Chondrocyte (in vitro differentiated cells): ENCODE measurements around the gene PLCB4. TPM values are rescaled to one million over a fixed set of nuclear protein-coding genes. Genes with fewer than 3 reads are reported as not detected.

Source experiments
- DNase-seq: peaks from one replicate; pipeline ENCODE4 v3.0.0; 2021; ENCODE audit warnings: mixed read lengths, low spot score
- H3K27ac Mint-ChIP-seq: one replicate; pipeline ENCODE4 v1.8.0; 2021; ENCODE audit warnings: mild to moderate bottlenecking, moderate library complexity, mixed read lengths; ENCODE audit not compliant: unreplicated experiment
- H3K27me3 Mint-ChIP-seq: 2 replicates; pipeline ENCODE4 v1.8.0; 2021; ENCODE audit warnings: low read depth, mixed read lengths
- H3K36me3 Mint-ChIP-seq: 2 replicates; pipeline ENCODE4 v1.8.0; 2021; ENCODE audit warnings: low read depth, mixed read lengths
- H3K4me1 Mint-ChIP-seq: 2 replicates; pipeline ENCODE4 v1.8.0; 2021; ENCODE audit warnings: low read depth, mild to moderate bottlenecking, mixed read lengths
- H3K4me3 Mint-ChIP-seq: one replicate; pipeline ENCODE4 v1.8.0; 2021; ENCODE audit warnings: mild to moderate bottlenecking, moderate library complexity, mixed read lengths; ENCODE audit not compliant: unreplicated experiment
- H3K9me3 Mint-ChIP-seq: 2 replicates; pipeline ENCODE4 v1.8.0; 2021; ENCODE audit warnings: low read depth, mixed read lengths
- CTCF ChIP-seq: fragments of 200-600 bp; sonication (generic); IDR thresholded peaks from 2 replicates; pipeline ENCODE4 v1.5.0; 2021; ENCODE audit warnings: antibody characterized with exemption, mild to moderate bottlenecking, moderate library complexity
- total RNA-seq: library from RNA; stranded (reverse); gene quantifications from 3 replicates; pipeline ENCODE4 v1.2.1, GENCODE V29; 2021

The PLCB4 gene
- total RNA-seq, 1 donor from 2014 or later, result 13.3 TPM

- Mint-ChIP-seq H3K27me3 (no peaks in the 10 kb centered on the region), H3K9me3 (peaks cover 4% of the 10 kb centered on the region), H3K4me1 (no peaks in the 10 kb centered on the region), H3K36me3 (peaks cover 4% of the 10 kb centered on the region), H3K4me3 (no peak overlapping the region), H3K27ac (no peak overlapping the region)
- no peak for TF ChIP-seq CTCF
- no peak for DNase-seq
Measured at GRCh38 chr20:9100691-9101090, 31.8 kb downstream of the PLCB4 start.

- Mint-ChIP-seq H3K9me3 (peaks cover 4% of the 10 kb centered on the region), H3K4me3 (no peak overlapping the region), H3K4me1 (no peaks in the 10 kb centered on the region), H3K27me3 (no peaks in the 10 kb centered on the region), H3K27ac (no peak overlapping the region), H3K36me3 (peaks cover 4% of the 10 kb centered on the region)
- TF ChIP-seq CTCF, result no peak
- DNase-seq, result no peak
Measured at GRCh38 chr20:9102456-9102855, 33.6 kb downstream of the PLCB4 start.

- no peak for DNase-seq
- Mint-ChIP-seq H3K36me3 (peaks cover 4% of the 10 kb centered on the region), H3K27ac (no peak overlapping the region), H3K9me3 (peaks cover 4% of the 10 kb centered on the region), H3K4me1 (no peaks in the 10 kb centered on the region), H3K4me3 (no peak overlapping the region), H3K27me3 (no peaks in the 10 kb centered on the region)
- no peak for TF ChIP-seq CTCF
Measured at GRCh38 chr20:9103955-9104354, 35.1 kb downstream of the PLCB4 start.

- Mint-ChIP-seq H3K9me3 (peaks cover 4% of the 10 kb centered on the region), H3K4me1 (peaks cover 33% of the 10 kb centered on the region), H3K36me3 (peaks cover 1% of the 10 kb centered on the region), H3K27ac (no peak overlapping the region), H3K27me3 (no peaks in the 10 kb centered on the region), H3K4me3 (no peak overlapping the region)
- DNase-seq, result no peak
- no peak for TF ChIP-seq CTCF
Measured at GRCh38 chr20:9108260-9108659, 39.4 kb downstream of the PLCB4 start.

GRCh38 chr20:9109566-9109965 is 40.7 kb downstream of the PLCB4 start:
- peaks cover 44% of the 10 kb centered on the region for H3K4me1 Mint-ChIP-seq
- no peak overlapping the region for H3K27ac Mint-ChIP-seq
- no peak for TF ChIP-seq CTCF
- H3K27me3 Mint-ChIP-seq, result no peaks in the 10 kb centered on the region
- H3K9me3 Mint-ChIP-seq, result peaks cover 1% of the 10 kb centered on the region
- H3K4me3 Mint-ChIP-seq, result no peak overlapping the region
- H3K36me3 Mint-ChIP-seq, result no peaks in the 10 kb centered on the region
- DNase-seq, result no peak
